Panc1 (cell line): Measurements from ENCODE around the gene DCTPP1. TPM values are rescaled to one million over a fixed set of nuclear protein-coding genes. Genes with fewer than 3 reads are reported as not detected.

Source experiments
- ATAC-seq: fragments of 200-7000 bp; cut with Tn5 transposase; 2 replicates; pipeline ENCODE4 v1.9.1; 2020; ENCODE audit warnings: mild to moderate bottlenecking, moderate library complexity
- BruUV-seq: library from RNA; stranded (reverse); fragments of 400-500 nt; replicated peaks from 2 replicates; lab custom pipeline; 2021; lab: Mats Ljungman, UMichigan
- CTCF ChIA-PET: fragments of 300-600 bp; sonication (Branson Sonifier 250); formaldehyde crosslinking; loops from one replicate; lab custom pipeline; 2022; ENCODE audit warnings: antibody characterized with exemption; lab: Charles Lee
- POLR2A ChIA-PET: fragments of 300-600 bp; sonication (Branson Sonifier 250); formaldehyde crosslinking; loops from one replicate; lab custom pipeline; 2022; ENCODE audit warnings: antibody characterized with exemption; lab: Charles Lee
- DNase-seq: peaks from one replicate; pipeline ENCODE4 v3.0.0-alpha.2; 2010; ENCODE audit warnings: low read depth, low spot score
- H3K27ac ChIP-seq: 2 replicates; pipeline ENCODE4 v1.5.1; 2011; ENCODE audit warnings: mild to moderate bottlenecking, low read length, inconsistent platforms
- H3K27me3 ChIP-seq: fragments of 200-500 bp; sonication (Bioruptor generic); 2 replicates; pipeline ENCODE4 v1.6.0; 2014; ENCODE audit warnings: low read length, inconsistent platforms; ENCODE audit not compliant: control insufficient read depth, insufficient read depth
- H3K36me3 ChIP-seq: fragments of 200-500 bp; sonication (Bioruptor generic); 2 replicates; pipeline ENCODE4 v1.5.1; 2014; ENCODE audit warnings: inconsistent platforms, mild to moderate bottlenecking, low read length, moderate library complexity; ENCODE audit not compliant: control insufficient read depth, insufficient read depth
- H3K4me1 ChIP-seq: 2 replicates; pipeline ENCODE4 v1.5.1; 2011; ENCODE audit warnings: inconsistent platforms, mild to moderate bottlenecking, low read length, moderate library complexity; ENCODE audit not compliant: control insufficient read depth, insufficient read depth
- H3K4me3 ChIP-seq, 2 experiments: 2 replicates each; pipeline ENCODE4 v1.5.1; 2011 to 2012; ENCODE audit warnings: low read depth in 2 of 2, low read length in 2 of 2, mild to moderate bottlenecking in 2 of 2, inconsistent platforms in 1 of 2, moderate library complexity in 1 of 2
- H3K9me3 ChIP-seq: fragments of 200-500 bp; sonication (Bioruptor generic); 2 replicates; pipeline ENCODE4 v1.5.1; 2014; ENCODE audit warnings: low read depth, mild to moderate bottlenecking, inconsistent platforms, low read length, moderate library complexity; ENCODE audit not compliant: control insufficient read depth, insufficient read depth
- CTCF ChIP-seq: fragments of 450-650 bp; IDR thresholded peaks from 2 replicates; pipeline ENCODE4 v1.5.1; 2017; ENCODE audit warnings: mild to moderate bottlenecking
- POLR2AphosphoS5 ChIP-seq: IDR thresholded peaks from 2 replicates; pipeline ENCODE4 v1.6.1; 2012; ENCODE audit warnings: mild to moderate bottlenecking, low read depth, low read length, moderate library complexity
- REST ChIP-seq, 2 experiments: IDR thresholded peaks; 2 replicates each; pipeline ENCODE4 v1.6.1; 2011 to 2012; ENCODE audit warnings: low read depth in 2 of 2, control low read depth in 1 of 2, low read length in 1 of 2, mild to moderate bottlenecking in 1 of 2, moderate library complexity in 1 of 2; ENCODE audit not compliant: insufficient read depth in 1 of 2
- SIN3A ChIP-seq: IDR thresholded peaks from 2 replicates; pipeline ENCODE4 v1.6.1; 2012; ENCODE audit warnings: low read depth, mild to moderate bottlenecking, low read length, moderate library complexity, borderline replicate concordance; ENCODE audit not compliant: insufficient read depth
- TCF7L2 ChIP-seq: IDR thresholded peaks from 2 replicates; pipeline ENCODE4 v1.6.1; 2011; ENCODE audit warnings: mild to moderate bottlenecking, low read depth, low read length, inconsistent platforms
- in situ Hi-C: cut with HindIII; loops from 2 replicates; pipeline ENCODE4 v1.10.0; 2016; ENCODE audit warnings: low sequenced_read_pairs, low pct_unique_long_range_greater_than_20kb
- intact Hi-C: fragments of 100-400 bp; cut with micrococcal nuclease; formaldehyde crosslinking; loops from one replicate; pipeline ENCODE4 v1.10.0; 2022; ENCODE audit not compliant: unreplicated experiment
- total RNA-seq: library from RNA; stranded (reverse); gene quantifications from one replicate; pipeline ENCODE4 v1.2.1, GENCODE V29; 2021; ENCODE audit not compliant: unreplicated experiment

DCTPP1 gene
- total RNA-seq, 1 experiment from 2014 or later = 120 TPM

- in situ Hi-C loops (no loop called here), intact Hi-C loops (no loop called here)
- 0 out of 2 replicates have a peak, but pooled peaks cover 2% of the 10 kb centered on the region for H3K36me3 ChIP-seq
- BruUV-seq = no TSS peak
- peaks cover 13% of the 10 kb centered on the region for H3K4me1 ChIP-seq
- TF ChIP-seq REST (IDR thresholded peaks at IDR 0.05; ENCODE audit: insufficient read depth in 1 of 2, low read depth in 2 of 2, low read length in 1 of 2) (no peak), SIN3A (no peak), TCF7L2 (no peak), CTCF (no peak)
- H3K4me3 ChIP-seq = no peak overlapping the region
- DNase-seq (no peak), ATAC-seq (no peak)
- CTCF ChIA-PET = interaction anchor here (0.5 kb wide), 1 partner anchor 283 kb away, joined by 5 read pairs; no protein-coding TSS in a partner anchor
- POLR2A ChIA-PET = interaction anchor here (0.7 kb wide), 1 partner anchor 137 kb away, joined by 4 read pairs; no protein-coding TSS in a partner anchor
- no peaks in the 10 kb centered on the region for H3K27me3 ChIP-seq
- H3K27ac ChIP-seq = no peak overlapping the region
- no peaks in the 10 kb centered on the region for H3K9me3 ChIP-seq
Observed at GRCh38 chr16:30438835-30439234, 9.0 kb upstream of the DCTPP1 start.

GRCh38 chr16:30437511-30438046 lies 7.7 kb upstream of the DCTPP1 start:
- Histone ChIP-seq H3K36me3 (no peaks in the 10 kb centered on the region), H3K27me3 (no peaks in the 10 kb centered on the region), H3K4me1 (peaks cover 5% of the 10 kb centered on the region; the same call in 1 of the 2 replicates), H3K27ac (no peak overlapping the region), H3K4me3 (no peak overlapping the region), H3K9me3 (no peaks in the 10 kb centered on the region)
- ChIA-PET CTCF (interaction anchor here (0.7 kb wide), 1 partner anchor 18 kb away, joined by 5 read pairs; no protein-coding TSS in a partner anchor), POLR2A (no interaction called here)
- TF ChIP-seq POLR2AphosphoS5 (no peak), TCF7L2 (no peak), SIN3A (no peak), REST (IDR thresholded peaks at IDR 0.05; ENCODE audit: insufficient read depth in 1 of 2, low read depth in 2 of 2, low read length in 1 of 2) (no peak), CTCF (no peak)
- BruUV-seq = no TSS peak
- ATAC-seq (peak; percentile 46), DNase-seq (no peak)
- intact Hi-C loops = no loop called here
- in situ Hi-C loops = no loop called here
